HG02938 (cell line): ENCODE data around the gene LCP2.

ENCODE experiments used
- ATAC-seq: cut with Tn5 transposase; IDR thresholded peaks from one replicate; pipeline ENCODE4 v1.9.1; 2021; ENCODE audit warnings: mild to moderate bottlenecking, moderate library complexity; ENCODE audit not compliant: unreplicated experiment

The LCP2 gene

DNA sequence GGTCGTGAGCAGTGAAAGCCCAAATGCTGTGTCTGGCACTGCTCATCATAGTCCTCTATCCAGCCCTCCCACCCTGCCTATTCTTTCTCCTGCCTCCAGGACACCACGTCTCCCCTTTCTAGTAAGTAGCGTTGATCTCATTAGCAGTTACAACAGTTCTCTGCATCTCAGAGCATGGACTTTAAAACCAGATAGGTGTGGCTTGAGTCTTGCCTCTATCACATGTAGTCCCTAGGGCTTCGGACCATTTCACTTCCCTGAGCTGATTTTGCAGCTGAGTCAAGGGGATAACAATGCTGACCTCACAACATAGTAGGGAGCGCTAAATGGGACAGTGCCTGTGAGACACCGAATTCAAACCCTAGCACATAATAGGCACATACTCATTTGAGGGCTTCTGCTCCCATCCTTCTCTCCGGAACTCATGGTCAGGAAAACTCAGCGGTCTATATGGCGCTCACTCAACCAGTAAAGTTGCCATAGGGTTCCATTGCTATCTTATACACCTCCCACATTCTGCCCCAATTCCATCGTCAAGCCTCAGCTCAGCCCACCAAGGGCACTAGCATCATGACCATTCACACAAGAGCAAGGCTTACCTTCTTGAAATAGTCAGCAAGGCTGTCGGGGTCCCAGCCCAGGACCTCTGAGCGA is 515 bp downstream of the LCP2 start:
- peak; percentile 70 for ATAC-seq

- ATAC-seq = no peak
These were observed 1.3 kb downstream of the LCP2 start for GRCh38 chr5:170296036-170296934.

- no peak for ATAC-seq
These were observed 3.0 kb downstream of the LCP2 start for GRCh38 chr5:170294556-170294955.

- ATAC-seq = no peak
These were observed 3.5 kb downstream of the LCP2 start for GRCh38 chr5:170294057-170294456.

DNA sequence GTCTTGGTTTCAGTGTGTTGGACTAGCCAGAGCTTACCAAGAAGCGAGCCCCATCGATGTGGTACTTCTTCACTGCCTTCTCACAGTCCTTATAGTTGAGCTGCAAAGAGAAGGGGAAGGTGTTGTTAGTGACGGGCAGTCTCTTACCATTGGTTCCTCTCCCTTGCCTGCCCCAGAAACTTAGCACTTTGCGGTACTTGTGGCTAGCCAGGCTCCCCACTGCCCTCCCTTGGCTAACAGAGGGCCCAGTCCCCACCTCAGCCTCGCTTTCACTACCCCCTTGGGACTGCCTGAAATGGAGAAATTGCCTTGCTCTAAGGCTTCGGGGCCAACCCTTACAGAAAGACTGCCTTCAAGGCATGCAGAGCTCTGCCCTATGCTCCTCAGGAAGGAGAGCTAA is 4.3 kb downstream of the LCP2 start:
- ATAC-seq = peak; percentile 64

- no peak for ATAC-seq
These were observed 5.1 kb downstream of the LCP2 start for GRCh38 chr5:170292179-170293104.

DNA sequence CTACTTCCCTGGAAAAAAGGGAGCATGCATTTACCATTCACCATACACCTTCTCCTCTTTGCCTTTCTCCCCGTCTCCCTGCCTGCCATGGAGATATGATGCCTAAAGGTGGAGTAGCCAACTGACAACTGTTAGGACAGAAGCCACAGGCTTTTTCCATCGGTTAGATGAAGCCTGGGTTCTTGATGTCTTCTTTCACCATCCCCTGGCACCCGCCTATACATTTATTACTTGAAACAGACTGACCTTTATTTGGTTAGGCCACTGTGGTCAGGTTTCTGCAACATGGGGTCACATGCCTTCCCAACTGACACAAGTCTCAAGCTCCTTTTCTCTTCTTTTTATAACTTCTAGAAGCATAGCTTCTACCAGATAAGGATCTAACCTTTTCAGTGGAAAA is 7.1 kb downstream of the LCP2 start:
- no peak for ATAC-seq

- ATAC-seq = no peak
These were observed 7.8 kb downstream of the LCP2 start for GRCh38 chr5:170289764-170290163.

- no peak for ATAC-seq
These were observed 8.5 kb downstream of the LCP2 start for GRCh38 chr5:170289121-170289520.

DNA sequence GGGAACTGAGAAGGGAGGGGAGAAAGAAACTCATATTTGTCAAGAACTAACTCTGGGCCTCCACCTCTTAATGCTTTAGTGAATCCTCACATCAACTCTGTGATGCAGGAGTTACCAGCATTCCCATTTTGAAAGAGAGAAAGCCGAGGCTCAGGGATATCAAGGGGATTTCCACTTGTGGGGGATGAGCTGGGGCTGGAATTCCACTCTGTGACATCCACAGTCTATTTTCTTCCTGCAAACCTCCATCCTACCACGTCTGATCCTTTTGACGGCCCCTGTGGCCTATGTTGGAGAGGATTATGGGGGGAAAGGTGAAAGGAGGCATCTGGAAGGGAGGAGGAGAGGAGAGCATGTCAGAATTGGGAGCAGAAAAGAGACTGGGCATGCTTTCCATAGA is 9.0 kb downstream of the LCP2 start:
- no peak for ATAC-seq

DNA sequence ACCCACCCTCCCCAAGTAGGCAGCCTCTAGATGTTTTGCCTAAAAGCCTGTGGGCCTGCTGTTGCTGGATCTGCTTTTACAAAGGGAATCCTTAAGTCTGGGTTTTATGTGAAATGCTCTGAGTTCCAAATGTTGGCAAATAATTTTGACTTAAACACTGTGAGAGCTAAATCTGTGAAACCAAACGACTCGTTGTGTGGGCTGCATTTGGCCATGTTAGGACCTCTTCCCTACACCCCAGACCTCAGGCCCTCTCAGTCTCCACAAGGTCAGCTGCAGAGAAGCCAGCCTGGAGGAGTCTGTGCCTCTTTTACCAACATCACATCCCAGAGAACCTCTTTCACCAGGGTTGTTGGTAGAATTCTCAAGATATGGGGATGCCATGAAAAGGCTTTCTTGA is 9.4 kb downstream of the LCP2 start:
- no peak for ATAC-seq

DNA sequence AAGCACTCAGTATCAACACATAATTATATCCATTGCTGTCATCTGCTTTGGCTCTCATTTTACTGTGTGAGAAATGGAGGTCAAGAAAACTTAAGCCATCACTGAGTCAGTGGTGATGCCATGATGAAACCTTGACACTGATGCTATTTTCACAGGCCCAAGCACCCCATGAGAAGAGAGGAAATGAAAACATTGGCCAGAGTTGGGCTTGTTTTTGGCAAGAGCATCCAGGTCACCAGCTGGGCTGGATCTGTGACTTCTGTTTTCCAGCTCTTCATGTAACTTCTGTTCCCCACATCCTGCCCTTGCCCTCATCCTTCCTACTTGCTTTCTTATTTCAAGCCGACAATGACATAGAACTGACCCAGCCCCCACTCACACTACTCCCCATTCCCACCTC is 10.0 kb downstream of the LCP2 start:
- no peak for ATAC-seq

- ATAC-seq = no peak
These were observed 11.1 kb downstream of the LCP2 start for GRCh38 chr5:170286386-170286925.

- ATAC-seq = no peak
These were observed 12.4 kb downstream of the LCP2 start for GRCh38 chr5:170285181-170285580.

DNA sequence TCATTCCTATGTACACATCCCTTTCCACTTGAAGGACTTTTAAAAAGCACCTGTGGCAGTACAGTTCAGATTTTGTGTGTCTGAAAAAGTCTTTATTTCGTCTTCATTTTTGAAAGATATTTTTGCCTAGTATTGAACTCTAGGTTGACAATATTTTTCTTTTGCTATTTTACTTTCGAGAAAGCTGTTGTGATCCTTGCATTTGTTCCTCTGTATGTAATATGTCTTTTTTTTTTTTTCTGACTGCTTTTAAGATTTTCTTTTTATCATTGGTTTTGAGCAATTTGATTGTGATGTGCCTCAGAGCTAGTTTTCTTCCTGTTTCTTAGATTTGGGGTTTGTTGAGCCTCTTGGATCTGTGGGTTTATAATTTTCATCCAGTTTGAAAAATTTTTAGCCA is 13.3 kb downstream of the LCP2 start:
- no peak for ATAC-seq

DNA sequence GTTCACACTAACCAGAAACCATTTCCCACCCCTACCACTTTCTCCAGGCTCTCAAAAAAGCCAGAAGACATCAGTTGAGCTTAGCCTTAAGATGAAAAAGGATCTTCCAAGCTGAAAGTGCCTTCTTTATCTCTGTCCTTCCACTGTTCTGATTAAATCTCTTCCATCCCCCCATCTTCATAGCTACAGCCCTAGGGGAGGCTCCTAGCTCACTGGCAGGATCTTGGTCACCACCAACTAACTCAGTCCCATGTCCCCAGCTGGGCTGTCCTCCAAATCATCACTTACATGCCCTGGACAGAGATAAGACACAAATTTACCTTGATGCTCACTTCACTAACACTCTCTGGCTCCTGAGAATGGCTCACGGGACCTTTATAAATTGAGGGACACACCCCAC is 14.3 kb downstream of the LCP2 start:
- ATAC-seq = no peak

DNA sequence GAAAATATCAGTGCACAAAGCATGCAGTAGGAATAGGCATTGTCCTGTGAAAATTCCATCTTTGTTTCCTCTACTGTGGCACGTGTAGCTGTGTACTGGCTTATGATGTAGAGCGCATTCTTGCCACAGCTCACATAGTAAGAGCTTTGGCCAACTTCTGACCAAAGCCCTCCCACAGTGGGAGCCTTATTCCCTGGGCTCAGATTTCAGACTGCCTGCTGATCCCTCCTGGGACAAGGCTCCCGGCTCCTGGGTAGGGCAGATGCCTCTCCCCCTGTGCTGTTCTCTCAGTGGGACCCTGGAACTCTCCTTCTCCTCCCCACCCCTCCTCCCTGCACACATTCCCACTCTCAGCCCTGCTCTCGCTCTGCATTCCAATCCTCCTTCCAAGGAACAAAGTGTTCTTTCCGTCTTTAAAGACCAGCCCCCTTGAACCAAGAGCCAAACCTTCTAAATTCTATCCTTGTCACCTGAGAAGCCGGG is 17.5 kb downstream of the LCP2 start:
- ATAC-seq = no peak

DNA sequence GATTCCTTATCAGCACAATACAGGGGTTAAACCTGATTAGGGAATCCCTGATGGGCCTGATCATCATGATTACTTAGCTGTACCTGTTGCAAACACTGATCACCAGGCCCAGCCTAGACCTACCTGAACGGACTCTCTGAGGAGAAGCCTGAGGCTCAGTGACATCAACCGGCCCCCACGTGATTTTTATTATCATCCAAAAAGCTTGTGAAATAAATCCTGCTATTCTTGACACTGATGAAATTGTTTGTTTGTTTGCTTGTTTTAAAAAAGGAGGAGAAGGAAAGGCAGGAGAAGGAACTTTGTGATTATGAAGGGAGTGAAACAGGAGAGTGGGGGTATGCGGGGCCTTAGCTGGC is 18.1 kb downstream of the LCP2 start:
- no peak for ATAC-seq

DNA sequence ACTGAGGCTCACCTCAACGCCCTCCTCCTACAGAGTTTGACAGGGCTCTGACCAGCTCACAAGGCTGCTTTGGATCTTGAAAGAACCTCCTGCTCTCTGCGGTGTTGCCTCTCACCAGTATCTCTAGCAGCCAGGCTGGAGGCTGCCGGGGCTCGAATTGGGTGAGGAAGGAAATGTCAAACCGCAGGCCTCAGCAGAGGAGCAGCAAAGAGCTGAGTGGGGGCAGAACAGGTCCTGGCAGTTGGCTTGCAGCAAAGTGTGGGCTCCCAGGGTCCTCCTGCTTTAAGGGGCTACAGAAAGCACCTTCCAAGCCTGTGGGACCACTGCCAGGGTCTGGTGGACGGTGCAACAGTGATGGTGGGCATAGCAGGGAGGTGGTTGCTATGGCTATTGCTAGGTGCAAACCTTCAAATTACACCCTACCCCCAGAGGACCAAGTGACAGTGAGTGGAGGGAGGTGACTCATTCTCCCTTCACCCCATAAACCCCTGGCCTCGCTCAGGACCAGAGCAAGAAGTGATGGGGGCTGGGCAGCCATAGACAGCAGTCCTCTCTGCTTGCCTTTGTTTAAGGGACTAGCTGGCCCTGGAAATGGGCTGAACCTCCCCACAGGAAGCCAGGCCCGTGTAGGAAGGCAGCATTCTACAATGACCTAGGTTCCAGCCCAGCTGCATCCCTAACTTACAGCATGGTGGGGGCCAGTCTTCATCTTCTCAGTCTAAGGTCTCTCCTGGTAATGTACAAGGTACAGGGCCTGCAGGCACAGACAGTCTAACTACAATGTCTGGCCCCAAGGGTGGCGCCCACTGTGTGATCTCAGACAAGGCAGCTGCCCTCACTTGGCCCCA is 18.7 kb downstream of the LCP2 start:
- ATAC-seq = peak; percentile 87

DNA sequence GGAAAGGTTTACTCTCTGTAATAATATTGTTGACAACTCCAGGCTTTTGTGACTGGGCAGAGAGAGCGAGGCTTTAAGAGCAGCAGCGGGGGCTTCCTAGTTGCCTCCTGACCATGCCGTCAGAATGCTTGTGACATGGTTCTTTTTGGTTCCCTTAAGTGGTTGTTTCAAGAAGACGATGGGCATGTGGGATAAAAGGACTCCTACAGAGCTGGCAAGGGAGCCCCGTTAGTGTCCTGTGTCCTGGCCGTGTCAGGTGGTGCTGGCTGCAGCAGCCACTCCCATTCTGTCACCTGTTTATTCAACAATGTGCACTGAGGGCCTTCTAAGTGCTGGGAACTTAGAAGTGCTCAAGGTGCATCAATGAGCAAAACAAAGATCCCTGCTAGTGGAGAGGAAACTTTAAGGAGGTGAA is 19.7 kb downstream of the LCP2 start:
- no peak for ATAC-seq
